ENCODE results near the gene DYNLT4.

The DYNLT4 gene

DNA sequence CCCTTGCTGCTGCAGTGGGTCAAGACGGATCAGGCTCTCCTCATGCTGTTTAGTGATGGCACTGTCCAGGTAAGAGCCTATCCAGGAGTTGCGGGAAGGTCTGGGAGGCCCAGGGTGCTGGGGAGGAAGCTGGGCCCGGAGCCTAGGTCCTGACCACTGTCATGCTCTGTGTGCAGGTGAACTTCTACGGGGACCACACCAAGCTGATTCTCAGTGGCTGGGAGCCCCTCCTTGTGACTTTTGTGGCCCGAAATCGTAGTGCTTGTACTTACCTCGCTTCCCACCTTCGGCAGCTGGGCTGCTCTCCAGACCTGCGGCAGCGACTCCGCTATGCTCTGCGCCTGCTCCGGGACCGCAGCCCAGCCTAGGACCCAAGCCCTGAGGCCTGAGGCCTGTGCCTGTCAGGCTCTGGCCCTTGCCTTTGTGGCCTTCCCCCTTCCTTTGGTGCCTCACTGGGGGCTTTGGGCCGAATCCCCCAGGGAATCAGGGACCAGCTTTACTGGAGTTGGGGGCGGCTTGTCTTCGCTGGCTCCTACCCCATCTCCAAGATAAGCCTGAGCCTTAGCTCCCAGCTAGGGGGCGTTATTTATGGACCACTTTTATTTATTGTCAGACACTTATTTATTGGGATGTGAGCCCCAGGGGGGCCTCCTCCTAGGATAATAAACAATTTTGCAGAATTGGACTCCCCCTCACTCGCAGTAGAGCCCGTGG is 1.7 kb downstream of the DYNLT4 start:
- ChIA-PET CTCF (no interaction called here), POLR2A (interaction anchor here (1.2 to 7.5 kb wide), 3 partner anchors 9 to 29 kb away, joined by 3 to 137 read pairs (median 4); no protein-coding TSS in a partner anchor)
- TF ChIP-seq TARDBP (IDR thresholded peaks at IDR 0.05) (no peak), CTBP1 (IDR thresholded peaks at IDR 0.05; ENCODE audit: borderline replicate concordance) (no peak), SP1 (IDR thresholded peaks at IDR 0.05) (no peak), BHLHE40 (IDR thresholded peaks at IDR 0.05; ENCODE audit: borderline replicate concordance) (no peak), SUZ12 (IDR thresholded peaks at IDR 0.05) (no peak), FOXA1 (IDR thresholded peaks at IDR 0.05) (no peak), HDGF (IDR thresholded peaks at IDR 0.05; ENCODE audit: borderline replicate concordance) (no peak), LEF1 (IDR thresholded peaks at IDR 0.05; ENCODE audit: borderline replicate concordance) (no peak), ELF4 (IDR thresholded peaks at IDR 0.05) (no peak), NFRKB (IDR thresholded peaks at IDR 0.05) (no peak), ZNF384 (IDR thresholded peaks at IDR 0.05) (no peak), FOXM1 (IDR thresholded peaks at IDR 0.05; ENCODE audit: borderline replicate concordance) (no peak), FOXK2 (IDR thresholded peaks at IDR 0.05) (no peak), L3MBTL2 (conservative IDR thresholded peaks at IDR 0.05) (no peak), ARNT (IDR thresholded peaks at IDR 0.05) (no peak)
- TF ChIP-seq, protein P1, sequence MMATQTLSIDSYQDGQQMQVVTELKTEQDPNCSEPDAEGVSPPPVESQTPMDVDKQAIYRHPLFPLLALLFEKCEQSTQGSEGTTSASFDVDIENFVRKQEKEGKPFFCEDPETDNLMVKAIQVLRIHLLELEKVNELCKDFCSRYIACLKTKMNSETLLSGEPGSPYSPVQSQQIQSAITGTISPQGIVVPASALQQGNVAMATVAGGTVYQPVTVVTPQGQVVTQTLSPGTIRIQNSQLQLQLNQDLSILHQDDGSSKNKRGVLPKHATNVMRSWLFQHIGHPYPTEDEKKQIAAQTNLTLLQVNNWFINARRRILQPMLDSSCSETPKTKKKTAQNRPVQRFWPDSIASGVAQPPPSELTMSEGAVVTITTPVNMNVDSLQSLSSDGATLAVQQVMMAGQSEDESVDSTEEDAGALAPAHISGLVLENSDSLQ (IDR thresholded peaks at IDR 0.05) = no peak
- no peak for DNase-seq (ENCODE audit: extremely low spot score)

GRCh38 chr1:44803312-44804095 is 3.6 kb downstream of the DYNLT4 start:
- DNase-seq (ENCODE audit: extremely low spot score) = no peak
- POLR2A ChIA-PET = interaction anchor here (1.2 kb wide), 1 partner anchor 16 kb away, joined by 4 read pairs; no protein-coding TSS in a partner anchor
- no peak for TF ChIP-seq CTBP1 (IDR thresholded peaks at IDR 0.05; ENCODE audit: borderline replicate concordance)
- TF ChIP-seq BHLHE40 (IDR thresholded peaks at IDR 0.05; ENCODE audit: borderline replicate concordance) = no peak
- no peak for TF ChIP-seq HDGF (IDR thresholded peaks at IDR 0.05; ENCODE audit: borderline replicate concordance)
- no peak for TF ChIP-seq FOXK2 (IDR thresholded peaks at IDR 0.05)
- TF ChIP-seq LEF1 (IDR thresholded peaks at IDR 0.05; ENCODE audit: borderline replicate concordance) = no peak
- no peak for TF ChIP-seq FOXA1 (IDR thresholded peaks at IDR 0.05)
- no peak for TF ChIP-seq ZNF384 (IDR thresholded peaks at IDR 0.05)
- no peak for TF ChIP-seq FOXM1 (IDR thresholded peaks at IDR 0.05; ENCODE audit: borderline replicate concordance)
- no peak for TF ChIP-seq NFRKB (IDR thresholded peaks at IDR 0.05)
- no peak for TF ChIP-seq ARNT (IDR thresholded peaks at IDR 0.05)
- no peak for TF ChIP-seq SP1 (IDR thresholded peaks at IDR 0.05)
- no peak for TF ChIP-seq L3MBTL2 (conservative IDR thresholded peaks at IDR 0.05)
- no peak for TF ChIP-seq TARDBP (IDR thresholded peaks at IDR 0.05)
- TF ChIP-seq ELF4 (IDR thresholded peaks at IDR 0.05) = no peak
- TF ChIP-seq SUZ12 (IDR thresholded peaks at IDR 0.05) = no peak
- TF ChIP-seq, protein P1 (IDR thresholded peaks at IDR 0.05) = no peak
- CTCF ChIA-PET = interaction anchor here (1.1 kb wide), 1 partner anchor 17 kb away, joined by 4 read pairs; no protein-coding TSS in a partner anchor

- no peak for DNase-seq (ENCODE audit: extremely low spot score)
- TF ChIP-seq L3MBTL2 (conservative IDR thresholded peaks at IDR 0.05) (no peak), ZNF384 (IDR thresholded peaks at IDR 0.05) (no peak), ELF4 (IDR thresholded peaks at IDR 0.05) (no peak), FOXM1 (IDR thresholded peaks at IDR 0.05; ENCODE audit: borderline replicate concordance) (no peak), BHLHE40 (IDR thresholded peaks at IDR 0.05; ENCODE audit: borderline replicate concordance) (no peak), HDGF (IDR thresholded peaks at IDR 0.05; ENCODE audit: borderline replicate concordance) (no peak), TARDBP (IDR thresholded peaks at IDR 0.05) (no peak), ARNT (IDR thresholded peaks at IDR 0.05) (no peak), CTBP1 (IDR thresholded peaks at IDR 0.05; ENCODE audit: borderline replicate concordance) (no peak), SUZ12 (IDR thresholded peaks at IDR 0.05) (no peak), FOXA1 (IDR thresholded peaks at IDR 0.05) (no peak), SP1 (IDR thresholded peaks at IDR 0.05) (no peak), FOXK2 (IDR thresholded peaks at IDR 0.05) (no peak), NFRKB (IDR thresholded peaks at IDR 0.05) (no peak), LEF1 (IDR thresholded peaks at IDR 0.05; ENCODE audit: borderline replicate concordance) (no peak)
- TF ChIP-seq, protein P1 (IDR thresholded peaks at IDR 0.05) = no peak
- ChIA-PET POLR2A (interaction anchor here (1.2 kb wide), 1 partner anchor 16 kb away, joined by 4 read pairs; no protein-coding TSS in a partner anchor), CTCF (interaction anchor here (1.1 kb wide), 1 partner anchor 18 kb away, joined by 4 read pairs; no protein-coding TSS in a partner anchor)
Measured at GRCh38 chr1:44803062-44803311, 4.2 kb downstream of the DYNLT4 start.

- TF ChIP-seq, protein P1 (IDR thresholded peaks at IDR 0.05) = no peak
- TF ChIP-seq FOXK2 (IDR thresholded peaks at IDR 0.05) (no peak), SP1 (IDR thresholded peaks at IDR 0.05) (no peak), ELF4 (IDR thresholded peaks at IDR 0.05) (no peak), TARDBP (IDR thresholded peaks at IDR 0.05) (no peak), FOXA1 (IDR thresholded peaks at IDR 0.05) (no peak), BHLHE40 (IDR thresholded peaks at IDR 0.05; ENCODE audit: borderline replicate concordance) (no peak), ZNF384 (IDR thresholded peaks at IDR 0.05) (no peak), CTBP1 (IDR thresholded peaks at IDR 0.05; ENCODE audit: borderline replicate concordance) (no peak), LEF1 (IDR thresholded peaks at IDR 0.05; ENCODE audit: borderline replicate concordance) (no peak), NFRKB (IDR thresholded peaks at IDR 0.05) (no peak)
- DNase-seq (ENCODE audit: extremely low spot score) = no peak
- CTCF ChIA-PET = interaction anchor here (0.6 to 1.1 kb wide), 2 partner anchors 18 to 20 kb away, joined by 3 to 4 read pairs; no protein-coding TSS in a partner anchor
- POLR2A ChIA-PET = interaction anchor here (1.2 kb wide), 1 partner anchor 17 kb away, joined by 4 read pairs; no protein-coding TSS in a partner anchor
Measured at GRCh38 chr1:44802306-44803061, 4.7 kb downstream of the DYNLT4 start.

Measured in HEK293T (cell line).